Stimulated activated memory B cell treated with anti-CD40 and anti-IgM and Interleukin-4, amounts not matched to agents 10 μg/mL and 1 μg/mL and 100 μg/mL, for 72 hours (primary cell): ENCODE data around the gene ST7L.

ENCODE experiments used
- ATAC-seq: fragments of 150-1000 bp; cut with Tn5 transposase; 2 replicates; pipeline ENCODE4 v1.10.0; 2021
- H3K27ac Mint-ChIP-seq: one replicate; pipeline ENCODE4 v1.8.0; 2022; ENCODE audit warnings: mild to moderate bottlenecking, mixed read lengths
- H3K27me3 Mint-ChIP-seq: one replicate; pipeline ENCODE4 v1.8.0; 2022; ENCODE audit warnings: mixed read lengths
- H3K36me3 Mint-ChIP-seq: one replicate; pipeline ENCODE4 v1.8.0; 2022; ENCODE audit warnings: mixed read lengths
- H3K4me1 Mint-ChIP-seq: one replicate; pipeline ENCODE4 v1.8.0; 2022; ENCODE audit warnings: mixed read lengths
- H3K4me3 Mint-ChIP-seq: one replicate; pipeline ENCODE4 v1.8.0; 2022; ENCODE audit warnings: mild to moderate bottlenecking, moderate library complexity, mixed read lengths
- H3K9me3 Mint-ChIP-seq: one replicate; pipeline ENCODE4 v1.8.0; 2022; ENCODE audit warnings: mixed read lengths

The ST7L gene

DNA sequence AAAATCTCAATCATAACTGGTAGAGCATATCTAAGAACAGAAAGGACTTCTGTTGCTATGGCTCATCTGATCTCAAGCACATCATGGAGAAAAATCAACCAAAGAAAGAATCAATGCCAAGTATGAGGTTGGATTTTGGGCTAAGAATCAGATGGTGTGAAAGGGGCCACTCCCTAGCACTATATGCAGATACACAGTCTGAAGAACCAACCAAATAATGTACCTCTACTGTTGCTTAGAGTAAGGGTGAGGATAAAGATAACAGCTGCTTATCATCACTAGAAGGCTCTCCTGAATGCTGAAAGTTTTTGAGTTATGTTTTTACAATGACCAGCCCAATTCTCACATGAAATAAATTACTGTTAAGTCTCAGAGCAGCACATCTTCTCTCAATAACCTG, 35.6 kb downstream of the ST7L start:
- H3K9me3 Mint-ChIP-seq: no peaks in the 10 kb centered on the region
- no peaks in the 10 kb centered on the region for H3K4me1 Mint-ChIP-seq
- no peaks in the 10 kb centered on the region for H3K27me3 Mint-ChIP-seq
- peaks cover 24% of the 10 kb centered on the region for H3K36me3 Mint-ChIP-seq
- ATAC-seq: no peak
- no peak overlapping the region for H3K4me3 Mint-ChIP-seq
- H3K27ac Mint-ChIP-seq: no peak overlapping the region

DNA sequence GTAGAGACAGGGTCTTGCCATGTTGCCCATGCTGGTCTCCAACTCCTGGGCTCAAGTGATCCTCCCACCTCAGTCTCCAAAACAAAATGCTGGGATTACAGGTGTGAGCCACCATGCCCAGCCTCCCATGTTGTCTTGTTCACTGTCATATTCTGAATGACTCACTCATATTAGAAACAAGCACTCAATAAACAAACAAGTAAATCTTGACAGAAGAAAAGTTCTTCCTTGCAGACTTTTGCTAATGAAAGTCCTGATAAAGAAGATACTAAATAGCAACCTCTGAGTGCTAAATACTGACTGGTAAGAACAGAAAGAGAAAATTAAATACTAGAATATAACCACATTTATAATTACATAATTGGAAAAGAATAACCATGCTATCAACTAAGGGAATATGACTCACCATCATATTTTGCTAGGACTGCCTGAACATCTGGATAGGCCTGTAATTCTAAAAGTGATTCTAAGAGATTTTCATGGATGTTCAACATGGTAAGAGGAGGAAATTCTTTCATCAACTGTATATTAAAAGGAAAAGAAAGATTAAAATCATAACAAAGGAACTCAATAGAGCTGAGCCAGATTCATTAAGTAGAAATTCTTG, 37.3 kb downstream of the ST7L start:
- Mint-ChIP-seq H3K27me3 (no peaks in the 10 kb centered on the region), H3K36me3 (peaks cover 25% of the 10 kb centered on the region), H3K27ac (no peak overlapping the region), H3K4me3 (no peak overlapping the region), H3K9me3 (no peaks in the 10 kb centered on the region), H3K4me1 (no peaks in the 10 kb centered on the region)
- ATAC-seq: no peak

DNA sequence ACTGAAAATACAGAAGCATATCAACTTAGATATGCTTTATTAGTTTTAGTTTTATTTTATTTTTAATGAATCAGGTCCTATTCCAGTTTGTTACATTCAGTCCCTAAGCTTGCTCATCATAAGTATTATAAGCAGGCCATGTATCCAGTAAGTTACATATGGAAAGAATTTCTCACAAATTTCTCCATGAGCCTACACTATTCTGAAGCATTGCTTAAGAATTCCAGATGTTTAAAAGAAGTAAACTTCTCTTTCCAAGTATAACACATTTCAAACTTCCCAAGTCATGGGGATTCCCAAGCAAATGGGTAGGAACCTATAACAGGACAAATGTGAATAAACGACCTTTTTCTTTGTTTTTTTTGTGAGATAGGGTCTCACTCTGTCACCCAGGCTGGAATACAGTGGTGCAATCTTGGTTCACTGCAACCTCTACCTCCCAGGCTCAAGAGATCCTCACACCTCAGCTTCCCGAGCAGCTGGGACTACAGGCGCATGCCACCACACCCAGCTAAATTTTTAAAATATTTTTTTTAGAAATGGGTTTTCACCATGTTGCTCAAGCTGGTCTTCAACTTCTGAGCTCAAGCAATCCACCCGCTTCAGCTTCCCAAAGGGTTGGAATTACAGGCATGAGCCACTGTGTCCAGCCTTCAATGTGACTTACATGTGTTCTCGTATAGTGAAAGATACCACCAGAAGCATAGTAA, 39.0 kb downstream of the ST7L start:
- Mint-ChIP-seq H3K36me3 (peaks cover 38% of the 10 kb centered on the region), H3K4me1 (no peaks in the 10 kb centered on the region), H3K9me3 (no peaks in the 10 kb centered on the region), H3K4me3 (no peak overlapping the region), H3K27me3 (no peaks in the 10 kb centered on the region), H3K27ac (no peak overlapping the region)
- ATAC-seq: no peak

DNA sequence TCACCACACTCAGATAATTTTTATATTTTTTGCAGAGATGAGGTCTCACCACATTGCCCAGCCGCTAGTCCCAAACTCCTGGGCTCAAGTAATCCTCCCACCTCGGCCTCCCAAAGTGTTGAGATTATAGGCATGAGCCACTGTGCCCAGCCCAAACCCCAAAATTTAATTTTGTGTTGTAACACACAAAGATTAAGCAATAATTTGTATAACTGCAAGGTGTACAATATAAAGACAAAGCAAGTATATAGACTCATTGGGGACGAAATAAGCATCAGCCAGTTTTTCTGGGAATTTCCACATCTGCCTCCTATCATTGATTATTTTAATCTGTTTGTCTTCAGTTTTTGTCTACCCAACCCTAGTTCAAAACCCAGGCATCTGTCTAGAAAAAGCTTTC, 42.7 kb downstream of the ST7L start:
- H3K36me3 Mint-ChIP-seq: peaks cover 48% of the 10 kb centered on the region
- no peak for ATAC-seq
- H3K4me3 Mint-ChIP-seq: no peak overlapping the region
- no peaks in the 10 kb centered on the region for H3K4me1 Mint-ChIP-seq
- no peak overlapping the region for H3K27ac Mint-ChIP-seq
- no peaks in the 10 kb centered on the region for H3K9me3 Mint-ChIP-seq
- no peaks in the 10 kb centered on the region for H3K27me3 Mint-ChIP-seq

- no peaks in the 10 kb centered on the region for H3K9me3 Mint-ChIP-seq
- no peak overlapping the region for H3K4me3 Mint-ChIP-seq
- H3K27me3 Mint-ChIP-seq: no peaks in the 10 kb centered on the region
- no peaks in the 10 kb centered on the region for H3K4me1 Mint-ChIP-seq
- H3K27ac Mint-ChIP-seq: no peak overlapping the region
- ATAC-seq: no peak
- peaks cover 44% of the 10 kb centered on the region for H3K36me3 Mint-ChIP-seq
These were observed 43.7 kb downstream of the ST7L start for GRCh38 chr1:112575154-112575804.

DNA sequence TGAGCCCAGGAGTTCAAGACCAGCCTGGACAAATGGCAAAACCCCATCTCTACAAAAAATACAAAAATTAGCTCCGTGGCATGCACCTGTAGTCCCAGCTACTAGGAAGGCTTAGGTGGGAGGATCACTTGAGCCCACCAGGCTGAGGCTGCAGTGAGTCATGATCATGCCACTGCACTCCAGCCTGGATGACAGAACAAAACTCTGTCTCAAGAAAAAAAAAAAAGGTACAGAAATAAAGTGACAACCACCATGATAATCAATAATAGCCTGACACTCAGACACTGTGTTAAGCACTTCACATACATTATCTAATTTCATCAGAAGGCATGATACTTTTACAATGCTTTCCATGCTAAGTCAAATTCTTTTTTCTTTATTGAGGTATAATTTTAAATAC, 53.1 kb downstream of the ST7L start:
- H3K4me3 Mint-ChIP-seq: no peak overlapping the region
- H3K4me1 Mint-ChIP-seq: no peaks in the 10 kb centered on the region
- no peak for ATAC-seq
- no peaks in the 10 kb centered on the region for H3K9me3 Mint-ChIP-seq
- no peaks in the 10 kb centered on the region for H3K27me3 Mint-ChIP-seq
- no peak overlapping the region for H3K27ac Mint-ChIP-seq
- H3K36me3 Mint-ChIP-seq: peaks cover 28% of the 10 kb centered on the region

- H3K36me3 Mint-ChIP-seq: peaks cover 23% of the 10 kb centered on the region
- H3K27me3 Mint-ChIP-seq: no peaks in the 10 kb centered on the region
- no peak overlapping the region for H3K4me3 Mint-ChIP-seq
- H3K27ac Mint-ChIP-seq: no peak overlapping the region
- H3K9me3 Mint-ChIP-seq: no peaks in the 10 kb centered on the region
- ATAC-seq: no peak
- no peaks in the 10 kb centered on the region for H3K4me1 Mint-ChIP-seq
These were observed 54.9 kb downstream of the ST7L start for GRCh38 chr1:112564081-112564480.

GRCh38 chr1:112563341-112563740, 55.6 kb downstream of the ST7L start:
- no peaks in the 10 kb centered on the region for H3K4me1 Mint-ChIP-seq
- H3K9me3 Mint-ChIP-seq: no peaks in the 10 kb centered on the region
- no peaks in the 10 kb centered on the region for H3K27me3 Mint-ChIP-seq
- peaks cover 20% of the 10 kb centered on the region for H3K36me3 Mint-ChIP-seq
- H3K4me3 Mint-ChIP-seq: no peak overlapping the region
- no peak overlapping the region for H3K27ac Mint-ChIP-seq
- no peak for ATAC-seq

- H3K4me3 Mint-ChIP-seq: no peak overlapping the region
- peaks cover 5% of the 10 kb centered on the region for H3K4me1 Mint-ChIP-seq
- H3K27ac Mint-ChIP-seq: no peak overlapping the region
- H3K36me3 Mint-ChIP-seq: peaks cover 8% of the 10 kb centered on the region
- no peaks in the 10 kb centered on the region for H3K27me3 Mint-ChIP-seq
- ATAC-seq: no peak
- no peaks in the 10 kb centered on the region for H3K9me3 Mint-ChIP-seq
These were observed 60.3 kb downstream of the ST7L start for GRCh38 chr1:112558634-112559033.

- no peak for ATAC-seq
- H3K9me3 Mint-ChIP-seq: no peaks in the 10 kb centered on the region
- no peak overlapping the region for H3K27ac Mint-ChIP-seq
- peaks cover 3% of the 10 kb centered on the region for H3K36me3 Mint-ChIP-seq
- H3K27me3 Mint-ChIP-seq: no peaks in the 10 kb centered on the region
- H3K4me3 Mint-ChIP-seq: no peak overlapping the region
- peaks cover 5% of the 10 kb centered on the region for H3K4me1 Mint-ChIP-seq
These were observed 61.6 kb downstream of the ST7L start for GRCh38 chr1:112557385-112557784.

GRCh38 chr1:112554411-112554810, 64.5 kb downstream of the ST7L start:
- Mint-ChIP-seq H3K27ac (no peak overlapping the region), H3K27me3 (no peaks in the 10 kb centered on the region), H3K36me3 (no peaks in the 10 kb centered on the region), H3K4me1 (peaks cover 5% of the 10 kb centered on the region), H3K4me3 (no peak overlapping the region), H3K9me3 (no peaks in the 10 kb centered on the region)
- ATAC-seq: no peak

DNA sequence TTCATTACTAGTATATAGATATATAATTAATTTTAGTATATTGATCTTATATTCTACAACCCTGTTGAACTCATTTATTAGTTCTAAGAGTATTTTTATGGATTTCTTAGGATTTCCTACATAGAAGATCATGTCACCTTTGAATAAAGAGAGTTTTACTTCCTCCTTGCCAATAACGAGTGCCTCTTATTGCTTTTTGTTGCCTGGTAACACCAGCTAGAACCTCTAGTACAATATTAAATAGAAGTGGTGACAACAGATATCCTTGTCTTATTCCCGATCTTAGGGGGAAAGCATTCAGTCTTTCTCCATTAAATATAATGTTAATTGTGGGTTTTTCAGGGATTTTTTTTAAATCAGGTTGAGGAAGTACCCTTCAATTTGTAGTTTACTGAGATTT, 69.4 kb downstream of the ST7L start:
- Mint-ChIP-seq H3K4me1 (no peaks in the 10 kb centered on the region), H3K36me3 (peaks cover 6% of the 10 kb centered on the region), H3K9me3 (no peaks in the 10 kb centered on the region), H3K27me3 (no peaks in the 10 kb centered on the region), H3K4me3 (no peak overlapping the region), H3K27ac (no peak overlapping the region)
- no peak for ATAC-seq

DNA sequence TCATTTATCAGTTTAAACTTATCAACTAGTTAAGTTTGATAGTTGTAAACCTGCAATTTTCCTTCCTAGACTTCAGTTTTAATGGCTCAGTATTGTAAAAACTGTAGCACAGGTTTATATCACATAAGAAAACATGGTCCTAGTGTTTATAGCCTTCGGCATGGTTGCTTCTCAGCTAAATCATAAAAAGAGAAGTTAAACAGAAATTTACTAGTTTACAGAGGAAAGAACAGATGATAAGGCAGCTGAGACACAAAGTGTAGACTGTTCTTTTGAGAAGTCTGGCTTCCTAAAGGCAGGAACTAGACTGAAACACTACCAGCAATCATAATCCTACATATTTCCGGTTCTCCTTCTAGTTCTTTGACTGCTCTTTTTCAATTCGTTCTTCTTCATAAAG, 70.4 kb downstream of the ST7L start:
- Mint-ChIP-seq H3K4me3 (no peak overlapping the region), H3K4me1 (no peaks in the 10 kb centered on the region), H3K9me3 (no peaks in the 10 kb centered on the region), H3K36me3 (peaks cover 6% of the 10 kb centered on the region), H3K27me3 (no peaks in the 10 kb centered on the region), H3K27ac (no peak overlapping the region)
- ATAC-seq: no peak

- H3K4me1 Mint-ChIP-seq: no peaks in the 10 kb centered on the region
- H3K27me3 Mint-ChIP-seq: no peaks in the 10 kb centered on the region
- H3K9me3 Mint-ChIP-seq: no peaks in the 10 kb centered on the region
- peaks cover 9% of the 10 kb centered on the region for H3K36me3 Mint-ChIP-seq
- H3K27ac Mint-ChIP-seq: no peak overlapping the region
- ATAC-seq: no peak
- H3K4me3 Mint-ChIP-seq: no peak overlapping the region
These were observed 72.9 kb downstream of the ST7L start for GRCh38 chr1:112546076-112546475.

DNA sequence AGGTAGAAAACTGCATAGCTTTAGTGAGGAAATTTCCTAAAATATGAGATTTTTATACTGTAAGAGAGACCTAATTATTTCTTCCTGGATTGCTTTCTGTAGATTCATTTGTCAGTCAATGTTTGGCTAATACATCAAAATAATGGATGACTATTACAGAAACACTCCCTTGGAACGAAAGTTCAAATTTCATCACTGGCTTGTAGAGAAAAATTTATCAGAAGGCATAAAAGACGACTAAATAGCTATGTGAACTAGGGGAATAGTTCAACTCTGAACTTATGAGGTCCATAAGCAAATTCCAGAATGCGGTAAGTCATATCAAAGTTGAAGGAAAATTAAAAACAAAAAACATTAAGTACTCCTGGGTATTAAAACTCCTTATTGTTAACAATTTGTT, 74.2 kb downstream of the ST7L start:
- peaks cover 22% of the 10 kb centered on the region for H3K36me3 Mint-ChIP-seq
- H3K9me3 Mint-ChIP-seq: no peaks in the 10 kb centered on the region
- H3K4me1 Mint-ChIP-seq: no peaks in the 10 kb centered on the region
- H3K4me3 Mint-ChIP-seq: no peak overlapping the region
- no peak overlapping the region for H3K27ac Mint-ChIP-seq
- ATAC-seq: no peak
- no peaks in the 10 kb centered on the region for H3K27me3 Mint-ChIP-seq
